OCI-LY3 (cell line): ENCODE measurements around the gene SERPINH1.
A peak's percentile ranks its signal among the peaks of the same experiment; 100 is the strongest.

Source experiments
- EZH2phosphoT487 ChIP-seq: fragments of 200-600 bp; shearing (Covaris generic); IDR thresholded peaks from 2 replicates; pipeline ENCODE4 v1.6.1; 2018; ENCODE audit warnings: antibody characterized with exemption, mixed run types, low read depth
- TF ChIP-seq, protein P1 (sequence below): fragments of 200-600, 300-600 bp; sonication (generic); IDR thresholded peaks from 2 replicates; pipeline ENCODE4 v1.5.1; 2014; ENCODE audit warnings: antibody characterized with exemption, low read length, low read depth

GRCh38 chr11:75592715-75593114, 30.7 kb downstream of the SERPINH1 start:
- TF ChIP-seq, protein P1, sequence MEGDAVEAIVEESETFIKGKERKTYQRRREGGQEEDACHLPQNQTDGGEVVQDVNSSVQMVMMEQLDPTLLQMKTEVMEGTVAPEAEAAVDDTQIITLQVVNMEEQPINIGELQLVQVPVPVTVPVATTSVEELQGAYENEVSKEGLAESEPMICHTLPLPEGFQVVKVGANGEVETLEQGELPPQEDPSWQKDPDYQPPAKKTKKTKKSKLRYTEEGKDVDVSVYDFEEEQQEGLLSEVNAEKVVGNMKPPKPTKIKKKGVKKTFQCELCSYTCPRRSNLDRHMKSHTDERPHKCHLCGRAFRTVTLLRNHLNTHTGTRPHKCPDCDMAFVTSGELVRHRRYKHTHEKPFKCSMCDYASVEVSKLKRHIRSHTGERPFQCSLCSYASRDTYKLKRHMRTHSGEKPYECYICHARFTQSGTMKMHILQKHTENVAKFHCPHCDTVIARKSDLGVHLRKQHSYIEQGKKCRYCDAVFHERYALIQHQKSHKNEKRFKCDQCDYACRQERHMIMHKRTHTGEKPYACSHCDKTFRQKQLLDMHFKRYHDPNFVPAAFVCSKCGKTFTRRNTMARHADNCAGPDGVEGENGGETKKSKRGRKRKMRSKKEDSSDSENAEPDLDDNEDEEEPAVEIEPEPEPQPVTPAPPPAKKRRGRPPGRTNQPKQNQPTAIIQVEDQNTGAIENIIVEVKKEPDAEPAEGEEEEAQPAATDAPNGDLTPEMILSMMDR = peak; percentile 18
- no peak for TF ChIP-seq EZH2phosphoT487
